ENCODE data around the gene CCRL2. TPM values are rescaled to one million over a fixed set of nuclear protein-coding genes. Genes with fewer than 3 reads are reported as not detected.

Gene CCRL2
- total and polyA plus RNA-seq, 2 donors = 10.1 to 19.1 TPM

DNA sequence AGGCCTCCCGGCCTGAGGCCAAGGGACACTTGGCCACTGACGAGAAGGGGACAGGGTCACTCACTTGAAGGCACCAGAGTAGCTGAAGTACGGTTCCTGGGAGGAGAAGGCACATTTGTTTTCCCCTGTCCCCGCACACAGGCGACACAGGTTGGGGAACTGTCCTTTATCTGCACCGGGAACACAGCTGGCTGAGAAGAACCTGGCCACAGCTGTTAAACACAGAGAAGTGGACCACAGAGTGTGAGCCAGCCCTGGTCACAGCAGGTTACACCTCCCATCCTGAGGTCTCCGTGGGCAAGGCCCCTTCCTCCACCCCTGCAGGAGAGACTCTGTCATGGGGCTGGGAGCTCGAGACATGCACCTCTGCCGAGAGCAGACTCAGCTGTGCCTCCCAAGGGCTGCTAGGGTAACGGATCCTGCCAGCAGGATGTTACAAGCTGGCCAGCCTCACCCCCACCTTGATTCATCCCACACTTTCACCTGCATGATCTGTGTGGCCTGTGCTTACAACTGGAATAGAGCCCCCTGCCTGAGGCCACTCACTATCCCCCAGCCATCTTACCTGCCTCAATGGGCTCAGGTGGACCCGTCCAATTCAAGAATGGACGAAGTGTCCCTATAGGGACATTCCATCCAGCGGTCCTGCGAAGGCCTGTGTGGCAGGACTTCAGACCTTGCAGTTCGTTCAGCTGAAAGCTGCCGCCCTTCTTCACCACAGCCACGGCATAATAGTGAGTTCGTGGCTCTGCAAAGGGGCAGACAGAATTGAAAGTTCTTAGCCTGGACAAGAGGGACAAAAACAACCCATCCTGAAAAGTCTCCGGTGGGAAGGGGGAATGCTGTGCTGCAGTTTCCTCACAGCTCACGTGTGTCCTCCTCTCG, 48.4 kb downstream of the CCRL2 start:
- DNase-seq (ENCODE audit: low read depth in 6 of 9, low spot score in 9 of 9) = no peak
- Histone ChIP-seq H3K27ac (ENCODE audit: low read depth in 1 of 2, low read length in 1 of 2) (no peak overlapping the region), H3K9me3 (ENCODE audit: control insufficient read depth in 2 of 2, insufficient read depth in 1 of 2, low read length in 1 of 2) (no peaks in the 10 kb centered on the region), H3K27me3 (ENCODE audit: control insufficient read depth in 2 of 2, insufficient read depth in 1 of 2, low read length in 1 of 2) (no peaks in the 10 kb centered on the region), H3K4me1 (ENCODE audit: control insufficient read depth in 2 of 2, insufficient read depth in 2 of 2, low read length in 2 of 2) (peaks cover 0 to 3% of the 10 kb centered on the region in 2 donors), H3K4me3 (ENCODE audit: low read length in 2 of 2) (no peak overlapping the region), H3K36me3 (ENCODE audit: control insufficient read depth in 2 of 2, insufficient read depth in 2 of 2, low read length in 1 of 2) (no peaks in the 10 kb centered on the region)
- WGBS = 93% methylated on average over 21 of the region's 21 CpGs

DNA sequence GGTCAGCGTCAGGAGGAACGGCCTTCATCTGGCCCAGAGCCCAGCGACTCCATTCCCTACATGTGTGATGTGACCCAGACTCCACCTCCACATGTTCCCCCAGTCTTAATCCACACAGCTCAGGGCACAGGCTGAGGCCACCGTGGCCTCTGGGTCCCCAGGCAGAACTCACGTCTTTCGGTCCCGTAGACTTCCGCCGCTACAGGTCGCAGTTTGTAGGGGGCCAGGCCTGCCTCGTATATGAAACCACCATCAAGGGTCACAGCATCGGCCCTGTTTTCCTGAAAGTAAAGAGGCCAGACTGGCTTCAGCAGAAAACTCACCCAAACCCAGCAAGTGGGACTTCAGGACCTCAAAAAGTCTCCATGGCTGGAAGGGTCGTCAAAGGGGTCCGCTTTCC, 49.1 kb downstream of the CCRL2 start:
- 97% methylated on average over 14 of the region's 14 CpGs for WGBS
- Histone ChIP-seq H3K27me3 (ENCODE audit: control insufficient read depth in 2 of 2, insufficient read depth in 1 of 2, low read length in 1 of 2) (no peaks in the 10 kb centered on the region), H3K36me3 (ENCODE audit: control insufficient read depth in 2 of 2, insufficient read depth in 2 of 2, low read length in 1 of 2) (no peaks in the 10 kb centered on the region), H3K4me1 (ENCODE audit: control insufficient read depth in 2 of 2, insufficient read depth in 2 of 2, low read length in 2 of 2) (peaks cover 0 to 3% of the 10 kb centered on the region in 2 donors), H3K27ac (ENCODE audit: low read depth in 1 of 2, low read length in 1 of 2) (no peak overlapping the region), H3K9me3 (ENCODE audit: control insufficient read depth in 2 of 2, insufficient read depth in 1 of 2, low read length in 1 of 2) (no peaks in the 10 kb centered on the region), H3K4me3 (ENCODE audit: low read length in 2 of 2) (no peak overlapping the region)
- no peak for DNase-seq (ENCODE audit: low read depth in 6 of 9, low spot score in 9 of 9)

Other genes starting within 250 kb of the CCRL2 start
- 7.0 TPM for gene CCR1, start 198.9 kb upstream of the CCRL2 start, total RNA-seq
- gene CCR1, start 198.9 kb upstream of the CCRL2 start, polyA plus RNA-seq = 14.5 TPM
- gene CCR3, start 164.8 kb upstream of the CCRL2 start, total RNA-seq = 0.33 TPM
- gene CCR3, start 164.8 kb upstream of the CCRL2 start, polyA plus RNA-seq = 0.27 TPM
- gene CCR2, start 53.1 kb upstream of the CCRL2 start, total RNA-seq = 7.3 TPM
- gene CCR2, start 53.1 kb upstream of the CCRL2 start, polyA plus RNA-seq = 2.4 TPM
- gene CCR5, start 36.3 kb upstream of the CCRL2 start, total RNA-seq = 1.2 TPM
- gene CCR5, start 36.3 kb upstream of the CCRL2 start, polyA plus RNA-seq = 5.2 TPM
- 44.2 TPM for gene LTF, start 57.6 kb downstream of the CCRL2 start, total RNA-seq
- gene LTF, start 57.6 kb downstream of the CCRL2 start, polyA plus RNA-seq = 64.3 TPM
- not detected for gene RTP3, start 90.7 kb downstream of the CCRL2 start, total RNA-seq
- 0.07 TPM for gene RTP3, start 90.7 kb downstream of the CCRL2 start, polyA plus RNA-seq
- 2.5 TPM for gene LRRC2, start 159.0 kb downstream of the CCRL2 start, total RNA-seq
- gene LRRC2, start 159.0 kb downstream of the CCRL2 start, polyA plus RNA-seq = 2.4 TPM
- gene FAM240A, start 205.3 kb downstream of the CCRL2 start, total RNA-seq = 0.05 TPM
- 0.37 TPM for gene FAM240A, start 205.3 kb downstream of the CCRL2 start, polyA plus RNA-seq